ENCODE results near the gene TRIM7. TPM values are rescaled to one million over a fixed set of nuclear protein-coding genes. Genes with fewer than 3 reads are reported as not detected.

Gene TRIM7
- total and polyA plus RNA-seq, 9 of the 15 experiments (the other 6 are each of a cell fraction or from before 2014, with no cell fraction given), result 2.6 to 14.9 (median 8.9) TPM

DNA sequence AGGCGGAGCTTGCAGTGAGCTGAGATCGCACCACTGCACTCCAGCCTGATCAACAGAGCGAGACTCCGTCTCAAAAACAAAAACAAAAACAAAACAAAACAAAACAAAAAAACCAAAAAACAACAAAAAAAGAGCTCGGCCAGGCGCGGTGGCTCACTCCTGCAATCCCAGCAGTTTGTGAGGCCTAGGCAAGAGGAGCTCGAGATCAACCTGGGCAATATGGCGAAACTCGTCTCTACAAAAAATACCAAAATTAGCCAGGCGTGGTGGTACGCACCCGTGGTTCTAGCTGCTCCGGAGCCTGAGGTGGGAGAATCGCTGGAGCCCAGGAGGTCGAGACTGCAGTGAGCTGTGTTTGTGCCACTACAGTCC lies 20.2 kb downstream of the TRIM7 start (continued):
- peak; percentile 45; the same call in 1 of the 2 replicates for TF ChIP-seq SMARCA4 (IDR thresholded peaks at IDR 0.05)
- 0 out of 4 replicates have a peak, but pooled peaks of 1 of the 2 experiments have one; percentile 27 for TF ChIP-seq SRF (CRISPR knock-in tag; IDR thresholded peaks at IDR 0.05)
- peak; percentile 78 for TF ChIP-seq SUPT5H (IDR thresholded peaks at IDR 0.05)
- TF ChIP-seq ZNF79 (CRISPR knock-in tag; IDR thresholded peaks at IDR 0.05; ENCODE audit: low read depth), result no peak
- TF ChIP-seq, protein P1, sequence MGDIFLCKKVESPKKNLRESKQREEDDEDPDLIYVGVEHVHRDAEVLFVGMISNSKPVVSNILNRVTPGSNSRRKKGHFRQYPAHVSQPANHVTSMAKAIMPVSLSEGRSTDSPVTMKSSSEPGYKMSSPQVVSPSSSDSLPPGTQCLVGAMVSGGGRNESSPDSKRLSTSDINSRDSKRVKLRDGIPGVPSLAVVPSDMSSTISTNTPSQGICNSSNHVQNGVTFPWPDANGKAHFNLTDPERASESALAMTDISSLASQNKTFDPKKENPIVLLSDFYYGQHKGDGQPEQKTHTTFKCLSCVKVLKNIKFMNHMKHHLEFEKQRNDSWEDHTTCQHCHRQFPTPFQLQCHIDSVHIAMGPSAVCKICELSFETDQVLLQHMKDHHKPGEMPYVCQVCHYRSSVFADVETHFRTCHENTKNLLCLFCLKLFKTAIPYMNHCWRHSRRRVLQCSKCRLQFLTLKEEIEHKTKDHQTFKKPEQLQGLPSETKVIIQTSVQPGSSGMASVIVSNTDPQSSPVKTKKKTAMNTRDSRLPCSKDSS (IDR thresholded peaks at IDR 0.05; ENCODE audit: low read depth, partially characterized antibody), result peak; percentile 25
- TF ChIP-seq ZNF197 (CRISPR knock-in tag; IDR thresholded peaks at IDR 0.05; ENCODE audit: low read depth), result no peak
- TF ChIP-seq HDAC1 (IDR thresholded peaks at IDR 0.05), result peak in 1 of 2 experiments; percentile 46; a peak in 1 of 4 replicates
- TF ChIP-seq ARID1B (IDR thresholded peaks at IDR 0.05), result peak; percentile 39; the same call in 1 of the 2 replicates
- TF ChIP-seq POLR2H (tag; IDR thresholded peaks at IDR 0.05; ENCODE audit: low read depth), result no peak
- TF ChIP-seq SRSF1 (IDR thresholded peaks at IDR 0.05; ENCODE audit: low read depth, low read length), result no peak
- TF ChIP-seq ZNF408 (CRISPR knock-in tag; IDR thresholded peaks at IDR 0.05; ENCODE audit: low read depth), result no peak
- TF ChIP-seq YY1 (IDR thresholded peaks at IDR 0.05; ENCODE audit: borderline replicate concordance in 1 of 3, control insufficient read depth in 1 of 3, extremely low read depth in 1 of 3, insufficient read depth in 3 of 3, insufficient read length in 1 of 3, insufficient replicate concordance in 2 of 3, low read depth in 1 of 3, low read length in 2 of 3), result peak in 1 of 3 experiments; percentile 45
- TF ChIP-seq, protein P2, sequence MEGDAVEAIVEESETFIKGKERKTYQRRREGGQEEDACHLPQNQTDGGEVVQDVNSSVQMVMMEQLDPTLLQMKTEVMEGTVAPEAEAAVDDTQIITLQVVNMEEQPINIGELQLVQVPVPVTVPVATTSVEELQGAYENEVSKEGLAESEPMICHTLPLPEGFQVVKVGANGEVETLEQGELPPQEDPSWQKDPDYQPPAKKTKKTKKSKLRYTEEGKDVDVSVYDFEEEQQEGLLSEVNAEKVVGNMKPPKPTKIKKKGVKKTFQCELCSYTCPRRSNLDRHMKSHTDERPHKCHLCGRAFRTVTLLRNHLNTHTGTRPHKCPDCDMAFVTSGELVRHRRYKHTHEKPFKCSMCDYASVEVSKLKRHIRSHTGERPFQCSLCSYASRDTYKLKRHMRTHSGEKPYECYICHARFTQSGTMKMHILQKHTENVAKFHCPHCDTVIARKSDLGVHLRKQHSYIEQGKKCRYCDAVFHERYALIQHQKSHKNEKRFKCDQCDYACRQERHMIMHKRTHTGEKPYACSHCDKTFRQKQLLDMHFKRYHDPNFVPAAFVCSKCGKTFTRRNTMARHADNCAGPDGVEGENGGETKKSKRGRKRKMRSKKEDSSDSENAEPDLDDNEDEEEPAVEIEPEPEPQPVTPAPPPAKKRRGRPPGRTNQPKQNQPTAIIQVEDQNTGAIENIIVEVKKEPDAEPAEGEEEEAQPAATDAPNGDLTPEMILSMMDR (IDR thresholded peaks at IDR 0.05 in 2 of 3, conservative IDR thresholded peaks at IDR 0.05 in 1 of 3; ENCODE audit: insufficient read depth in 2 of 3, low read depth in 1 of 3, low read length in 3 of 3), result 0 out of 6 replicates have a peak, but pooled peaks of 1 of the 3 experiments have one; percentile 6
- TF ChIP-seq THRAP3 (IDR thresholded peaks at IDR 0.05; ENCODE audit: borderline replicate concordance), result peak; percentile 20; the same call in 1 of the 2 replicates
- no peak for TF ChIP-seq TCF7L2 (IDR thresholded peaks at IDR 0.05; ENCODE audit: low read depth, low read length)
- TF ChIP-seq, protein P3, sequence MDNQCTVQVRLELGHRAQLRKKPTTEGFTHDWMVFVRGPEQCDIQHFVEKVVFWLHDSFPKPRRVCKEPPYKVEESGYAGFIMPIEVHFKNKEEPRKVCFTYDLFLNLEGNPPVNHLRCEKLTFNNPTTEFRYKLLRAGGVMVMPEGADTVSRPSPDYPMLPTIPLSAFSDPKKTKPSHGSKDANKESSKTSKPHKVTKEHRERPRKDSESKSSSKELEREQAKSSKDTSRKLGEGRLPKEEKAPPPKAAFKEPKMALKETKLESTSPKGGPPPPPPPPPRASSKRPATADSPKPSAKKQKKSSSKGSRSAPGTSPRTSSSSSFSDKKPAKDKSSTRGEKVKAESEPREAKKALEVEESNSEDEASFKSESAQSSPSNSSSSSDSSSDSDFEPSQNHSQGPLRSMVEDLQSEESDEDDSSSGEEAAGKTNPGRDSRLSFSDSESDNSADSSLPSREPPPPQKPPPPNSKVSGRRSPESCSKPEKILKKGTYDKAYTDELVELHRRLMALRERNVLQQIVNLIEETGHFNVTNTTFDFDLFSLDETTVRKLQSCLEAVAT (IDR thresholded peaks at IDR 0.05), result peak in 1 of 2 experiments; percentile 63; a peak in 1 of 4 replicates
- peak; percentile 69 for TF ChIP-seq DPF2 (IDR thresholded peaks at IDR 0.05)
- TF ChIP-seq HDAC2 (IDR thresholded peaks at IDR 0.05), result 0 out of 2 replicates have a peak, but pooled peaks have one; percentile 52
- TF ChIP-seq, protein P4, sequence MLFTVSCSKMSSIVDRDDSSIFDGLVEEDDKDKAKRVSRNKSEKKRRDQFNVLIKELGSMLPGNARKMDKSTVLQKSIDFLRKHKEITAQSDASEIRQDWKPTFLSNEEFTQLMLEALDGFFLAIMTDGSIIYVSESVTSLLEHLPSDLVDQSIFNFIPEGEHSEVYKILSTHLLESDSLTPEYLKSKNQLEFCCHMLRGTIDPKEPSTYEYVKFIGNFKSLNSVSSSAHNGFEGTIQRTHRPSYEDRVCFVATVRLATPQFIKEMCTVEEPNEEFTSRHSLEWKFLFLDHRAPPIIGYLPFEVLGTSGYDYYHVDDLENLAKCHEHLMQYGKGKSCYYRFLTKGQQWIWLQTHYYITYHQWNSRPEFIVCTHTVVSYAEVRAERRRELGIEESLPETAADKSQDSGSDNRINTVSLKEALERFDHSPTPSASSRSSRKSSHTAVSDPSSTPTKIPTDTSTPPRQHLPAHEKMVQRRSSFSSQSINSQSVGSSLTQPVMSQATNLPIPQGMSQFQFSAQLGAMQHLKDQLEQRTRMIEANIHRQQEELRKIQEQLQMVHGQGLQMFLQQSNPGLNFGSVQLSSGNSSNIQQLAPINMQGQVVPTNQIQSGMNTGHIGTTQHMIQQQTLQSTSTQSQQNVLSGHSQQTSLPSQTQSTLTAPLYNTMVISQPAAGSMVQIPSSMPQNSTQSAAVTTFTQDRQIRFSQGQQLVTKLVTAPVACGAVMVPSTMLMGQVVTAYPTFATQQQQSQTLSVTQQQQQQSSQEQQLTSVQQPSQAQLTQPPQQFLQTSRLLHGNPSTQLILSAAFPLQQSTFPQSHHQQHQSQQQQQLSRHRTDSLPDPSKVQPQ (CRISPR knock-in tag; IDR thresholded peaks at IDR 0.05; ENCODE audit: borderline replicate concordance), result no peak
- TF ChIP-seq ZNF12 (CRISPR knock-in tag; IDR thresholded peaks at IDR 0.05), result no peak
- TF ChIP-seq MXI1 (IDR thresholded peaks at IDR 0.05; ENCODE audit: low read depth, low read length), result no peak
